ENCODE data around the gene ESRRA. TPM values are rescaled to one million over a fixed set of nuclear protein-coding genes. Genes with fewer than 3 reads are reported as not detected.
A peak's percentile ranks its signal among the peaks of the same experiment; 100 is the strongest.

The ESRRA gene
- total and polyA plus RNA-seq, 2 of the 8 experiments (the other 6 are each of a cell fraction or from before 2014, with no cell fraction given) = 18.2 to 37.0 TPM

- no peak for TF ChIP-seq CHD7 (IDR thresholded peaks at IDR 0.05; ENCODE audit: insufficient replicate concordance, low read length)
- TF ChIP-seq SIX5 (IDR thresholded peaks at IDR 0.05; ENCODE audit: low read depth, low read length) = peak; percentile 75
- peak; percentile 97 for TF ChIP-seq SP4 (IDR thresholded peaks at IDR 0.05; ENCODE audit: low read length)
- TF ChIP-seq HDAC6 (IDR thresholded peaks at IDR 0.05; ENCODE audit: low read depth, low read length) = no peak
- no peak for TF ChIP-seq CBX8 (IDR thresholded peaks at IDR 0.05; ENCODE audit: borderline replicate concordance, low read depth, low read length)
- peak; percentile 22 for TF ChIP-seq TAF7 (optimal IDR thresholded peaks at IDR 0.05; ENCODE audit: borderline replicate concordance, low read depth, low read length)
- no peak for TF ChIP-seq ZNF274 (IDR thresholded peaks at IDR 0.05; ENCODE audit: borderline replicate concordance, extremely low read depth, low read length)
- TF ChIP-seq KDM5A (IDR thresholded peaks at IDR 0.05; ENCODE audit: low read length) = no peak
- peak; percentile 99 for TF ChIP-seq FOSL1 (IDR thresholded peaks at IDR 0.05; ENCODE audit: insufficient read depth, low read depth, low read length)
- no peak for TF ChIP-seq CHD1 (IDR thresholded peaks at IDR 0.05; ENCODE audit: low read depth, low read length)
Observed at GRCh38 chr11:64284962-64285884, 20.1 kb upstream of the ESRRA start, which contains the start of gene GPR137 (continued).
